Measurements from ENCODE around the gene POU4F3.

- TF ChIP-seq, protein P1, sequence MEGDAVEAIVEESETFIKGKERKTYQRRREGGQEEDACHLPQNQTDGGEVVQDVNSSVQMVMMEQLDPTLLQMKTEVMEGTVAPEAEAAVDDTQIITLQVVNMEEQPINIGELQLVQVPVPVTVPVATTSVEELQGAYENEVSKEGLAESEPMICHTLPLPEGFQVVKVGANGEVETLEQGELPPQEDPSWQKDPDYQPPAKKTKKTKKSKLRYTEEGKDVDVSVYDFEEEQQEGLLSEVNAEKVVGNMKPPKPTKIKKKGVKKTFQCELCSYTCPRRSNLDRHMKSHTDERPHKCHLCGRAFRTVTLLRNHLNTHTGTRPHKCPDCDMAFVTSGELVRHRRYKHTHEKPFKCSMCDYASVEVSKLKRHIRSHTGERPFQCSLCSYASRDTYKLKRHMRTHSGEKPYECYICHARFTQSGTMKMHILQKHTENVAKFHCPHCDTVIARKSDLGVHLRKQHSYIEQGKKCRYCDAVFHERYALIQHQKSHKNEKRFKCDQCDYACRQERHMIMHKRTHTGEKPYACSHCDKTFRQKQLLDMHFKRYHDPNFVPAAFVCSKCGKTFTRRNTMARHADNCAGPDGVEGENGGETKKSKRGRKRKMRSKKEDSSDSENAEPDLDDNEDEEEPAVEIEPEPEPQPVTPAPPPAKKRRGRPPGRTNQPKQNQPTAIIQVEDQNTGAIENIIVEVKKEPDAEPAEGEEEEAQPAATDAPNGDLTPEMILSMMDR (IDR thresholded peaks at IDR 0.05; ENCODE audit: insufficient read depth, low read depth, low read length): no peak
- peak; percentile 86 for TF ChIP-seq EZH2 (IDR thresholded peaks at IDR 0.05; ENCODE audit: insufficient read depth, low read length)
Measured at GRCh38 chr5:146342882-146343865, 4.5 kb downstream of the POU4F3 start.
